Lung (tissue), 12 donors: ENCODE measurements around the gene SH3GL2. TPM values are rescaled to one million over a fixed set of nuclear protein-coding genes. Genes with fewer than 3 reads are reported as not detected.

Source experiments
- ATAC-seq: fragments of 200-7000 bp; cut with Tn5 transposase; one replicate; pipeline ENCODE4 v1.9.1; 2020; ENCODE audit warnings: moderate number of reproducible peaks; ENCODE audit not compliant: insufficient read depth, low FRiP score
- DNase-seq, 3 donors: peaks; one replicate each; pipeline ENCODE4 v3.0.0-alpha.2; 2013 to 2017
- H3K27ac ChIP-seq, 2 donors: one replicate each; pipeline ENCODE4 v1.5.1; 2013; ENCODE audit warnings: mild to moderate bottlenecking in 2 of 2, moderate library complexity in 2 of 2, control low read depth in 1 of 2, inconsistent platforms in 1 of 2, low read depth in 1 of 2, low read length in 1 of 2
- H3K27me3 ChIP-seq, 3 donors: one replicate each; pipeline ENCODE4 v1.5.1; 2013; ENCODE audit warnings: low read length in 2 of 3; ENCODE audit not compliant: control insufficient read depth in 3 of 3, insufficient read depth in 3 of 3
- H3K36me3 ChIP-seq, 4 donors: one replicate each; pipeline ENCODE4 v1.5.1; 2013; ENCODE audit warnings: low read length in 4 of 4, mild to moderate bottlenecking in 1 of 4, moderate library complexity in 1 of 4; ENCODE audit not compliant: control insufficient read depth in 4 of 4, insufficient read depth in 4 of 4
- H3K4me1 ChIP-seq, 5 donors: one replicate each; pipeline ENCODE4 v1.5.1; 2013; ENCODE audit warnings: low read length in 5 of 5, mild to moderate bottlenecking in 2 of 5, moderate library complexity in 1 of 5; ENCODE audit not compliant: control insufficient read depth in 5 of 5, insufficient read depth in 5 of 5
- H3K4me3 ChIP-seq: one replicate; pipeline ENCODE4 v1.5.1; 2013; ENCODE audit warnings: mild to moderate bottlenecking, control low read depth, moderate library complexity
- H3K9ac ChIP-seq, 2 donors: one replicate each; pipeline ENCODE4 v1.5.1; 2013; ENCODE audit warnings: low read length in 2 of 2, control low read depth in 1 of 2; ENCODE audit not compliant: insufficient read depth in 1 of 2
- H3K9me3 ChIP-seq, 4 donors: one replicate each; pipeline ENCODE4 v1.5.1; 2013; ENCODE audit warnings: low read length in 3 of 4, mild to moderate bottlenecking in 1 of 4, moderate library complexity in 1 of 4; ENCODE audit not compliant: control insufficient read depth in 4 of 4, insufficient read depth in 3 of 4
- WGBS, 2 donors: extraction: QIAGEN DNeasy Blood & Tissue Kit; methylation state at CpG; one replicate each; pipeline ENCODE4 v1.1.7; 2013; 5-methylcytosine and 5-hydroxymethylcytosine counted together
- polyA plus RNA-seq, 2 donors: library from polyadenylated mRNA; stranded (reverse); fragments of 200-250 nt; gene quantifications; one replicate each; pipeline ENCODE4 v1.2.1, GENCODE V29; 2013
- total RNA-seq, 2 donors: library from RNA; depleted of rRNA in 1 of 2; stranded (reverse); fragments of >200 nt in 1 of 2; gene quantifications; one replicate each; pipeline ENCODE4 v1.2.1, GENCODE V29; 2014 to 2021
- TF ChIP-seq, protein P1 (sequence below): IDR thresholded peaks from 2 replicates; pipeline ENCODE4 v1.5.1; 2012; ENCODE audit warnings: mild to moderate bottlenecking; ENCODE audit errors: control extremely low read depth, extremely low read depth
- donor health status: control.
- donor health status: control.
- donor health status: Bipolar disorder and iron deficiency.
- donor health status: healthy.
- donor health status: DM: yes; HTN: yes; CAD: no.

SH3GL2 gene
- total and polyA plus RNA-seq, 4 donors = 0.07 to 2.9 (median 1.1) TPM

GRCh38 chr9:17735859-17736258 lies 157.0 kb downstream of the SH3GL2 start:
- Histone ChIP-seq H3K27ac (no peak overlapping the region), H3K9ac (no peak overlapping the region), H3K4me3 (no peak overlapping the region), H3K27me3 (no peaks in the 10 kb centered on the region), H3K9me3 (peaks cover 0 to 2% (median 0%) of the 10 kb centered on the region in 4 donors), H3K36me3 (no peaks in the 10 kb centered on the region), H3K4me1 (no peaks in the 10 kb centered on the region)
- ATAC-seq = no peak
- TF ChIP-seq, protein P1, sequence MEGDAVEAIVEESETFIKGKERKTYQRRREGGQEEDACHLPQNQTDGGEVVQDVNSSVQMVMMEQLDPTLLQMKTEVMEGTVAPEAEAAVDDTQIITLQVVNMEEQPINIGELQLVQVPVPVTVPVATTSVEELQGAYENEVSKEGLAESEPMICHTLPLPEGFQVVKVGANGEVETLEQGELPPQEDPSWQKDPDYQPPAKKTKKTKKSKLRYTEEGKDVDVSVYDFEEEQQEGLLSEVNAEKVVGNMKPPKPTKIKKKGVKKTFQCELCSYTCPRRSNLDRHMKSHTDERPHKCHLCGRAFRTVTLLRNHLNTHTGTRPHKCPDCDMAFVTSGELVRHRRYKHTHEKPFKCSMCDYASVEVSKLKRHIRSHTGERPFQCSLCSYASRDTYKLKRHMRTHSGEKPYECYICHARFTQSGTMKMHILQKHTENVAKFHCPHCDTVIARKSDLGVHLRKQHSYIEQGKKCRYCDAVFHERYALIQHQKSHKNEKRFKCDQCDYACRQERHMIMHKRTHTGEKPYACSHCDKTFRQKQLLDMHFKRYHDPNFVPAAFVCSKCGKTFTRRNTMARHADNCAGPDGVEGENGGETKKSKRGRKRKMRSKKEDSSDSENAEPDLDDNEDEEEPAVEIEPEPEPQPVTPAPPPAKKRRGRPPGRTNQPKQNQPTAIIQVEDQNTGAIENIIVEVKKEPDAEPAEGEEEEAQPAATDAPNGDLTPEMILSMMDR = no peak
- DNase-seq = no peak
- WGBS, 2 donors = 79 to 84% methylated on average over 3 of the region's 3 CpGs

DNA sequence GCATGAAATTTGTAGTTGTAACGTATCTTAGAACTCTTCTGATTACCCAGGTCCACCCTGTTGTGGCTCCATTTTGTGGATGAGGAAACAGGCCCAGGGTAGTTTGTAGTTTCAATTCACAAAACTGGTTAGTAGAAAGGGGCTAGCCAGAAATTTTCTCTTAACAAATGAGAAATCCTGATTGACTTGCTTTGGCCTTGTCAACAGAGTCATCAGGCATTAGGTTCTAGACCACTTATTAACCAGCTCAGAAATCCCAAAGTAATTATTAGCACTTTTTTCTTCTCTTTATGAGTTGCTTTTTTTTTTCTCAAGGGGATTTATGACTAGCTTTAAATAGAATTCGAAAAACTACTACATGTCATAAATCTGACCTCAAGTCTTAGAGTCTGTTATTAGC lies 160.2 kb downstream of the SH3GL2 start:
- Histone ChIP-seq H3K27me3 (no peaks in the 10 kb centered on the region), H3K27ac (no peak overlapping the region), H3K4me3 (no peak overlapping the region), H3K4me1 (no peaks in the 10 kb centered on the region), H3K36me3 (no peaks in the 10 kb centered on the region), H3K9ac (no peak overlapping the region), H3K9me3 (no peaks in the 10 kb centered on the region)
- 66 to 77% methylated on average over 2 of the region's 2 CpGs for WGBS, 2 donors
- DNase-seq = no peak
- ATAC-seq = no peak
- TF ChIP-seq, protein P1 = no peak

GRCh38 chr9:17739736-17740135 lies 160.9 kb downstream of the SH3GL2 start:
- no peak overlapping the region for H3K9ac ChIP-seq
- H3K4me1 ChIP-seq = no peaks in the 10 kb centered on the region
- DNase-seq (peak in 2 of 3 donors; percentile 9 to 54), ATAC-seq (no peak)
- TF ChIP-seq, protein P1 = no peak
- H3K9me3 ChIP-seq = no peaks in the 10 kb centered on the region
- H3K27ac ChIP-seq = no peak overlapping the region
- WGBS, 2 donors = 0 to 14% methylated on average over 1 of the region's 1 CpG
- H3K4me3 ChIP-seq = no peak overlapping the region
- H3K27me3 ChIP-seq = no peaks in the 10 kb centered on the region
- H3K36me3 ChIP-seq = no peaks in the 10 kb centered on the region

DNA sequence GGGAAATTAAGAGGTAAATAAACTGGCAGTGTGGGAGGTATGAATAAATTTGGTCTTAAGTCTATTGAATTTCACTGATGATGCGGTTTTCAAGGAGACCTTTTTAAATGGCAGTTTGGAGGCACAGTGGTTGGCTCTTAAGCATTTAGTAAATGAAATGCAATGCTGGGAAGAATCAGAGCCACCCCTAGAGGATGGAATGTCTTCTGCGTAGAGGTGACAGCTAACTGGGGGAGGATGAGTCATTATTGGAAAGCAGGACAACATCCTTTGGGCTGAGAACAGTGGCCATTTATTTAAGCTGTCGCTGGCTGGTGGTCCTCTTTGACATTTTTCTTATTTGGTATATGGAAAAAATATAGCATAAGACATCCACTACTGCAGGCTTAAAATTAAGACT lies 163.2 kb downstream of the SH3GL2 start:
- H3K9ac ChIP-seq = no peak overlapping the region
- no peaks in the 10 kb centered on the region for H3K36me3 ChIP-seq
- TF ChIP-seq, protein P1 = no peak
- no peaks in the 10 kb centered on the region for H3K27me3 ChIP-seq
- no peaks in the 10 kb centered on the region for H3K4me1 ChIP-seq
- H3K4me3 ChIP-seq = no peak overlapping the region
- H3K27ac ChIP-seq = no peak overlapping the region
- no peaks in the 10 kb centered on the region for H3K9me3 ChIP-seq
- ATAC-seq (no peak), DNase-seq (no peak)
- WGBS, 2 donors = 56 to 77% methylated on average over 3 of the region's 3 CpGs
